ENCODE results near the gene CXorf65.

Gene CXorf65

GRCh38 chrX:71095555-71095980 is 11.0 kb downstream of the CXorf65 start, which contains the start of gene FOXO4:
Gene FOXO4 (plus strand): TSS chrX:71095851. CDS start chrX:71096529, 678 bp downstream.
- Histone ChIP-seq H3K9ac (ENCODE audit: low read length) (peak within 1 kb of the TSS; percentile 54), H3K9me3 (ENCODE audit: control insufficient read depth, insufficient read depth, low read depth, low read length) (no peaks in the 10 kb centered on the region; the same call in 1 of the 2 replicates), H3K36me3 (ENCODE audit: control insufficient read depth, insufficient read depth, low read length) (no peaks in the 10 kb centered on the region), H3K27me3 (ENCODE audit: control insufficient read depth, insufficient read depth, low read length) (peaks cover 32% of the 10 kb centered on the region), H3K4me1 (ENCODE audit: control insufficient read depth, insufficient read depth, low read length) (peaks cover 24% of the 10 kb centered on the region), H3K4me3 (ENCODE audit: low read depth, low read length) (peak within 1 kb of the TSS; percentile 74), H3K27ac (ENCODE audit: low read depth, low read length) (no peak within 1 kb of the TSS)

DNA sequence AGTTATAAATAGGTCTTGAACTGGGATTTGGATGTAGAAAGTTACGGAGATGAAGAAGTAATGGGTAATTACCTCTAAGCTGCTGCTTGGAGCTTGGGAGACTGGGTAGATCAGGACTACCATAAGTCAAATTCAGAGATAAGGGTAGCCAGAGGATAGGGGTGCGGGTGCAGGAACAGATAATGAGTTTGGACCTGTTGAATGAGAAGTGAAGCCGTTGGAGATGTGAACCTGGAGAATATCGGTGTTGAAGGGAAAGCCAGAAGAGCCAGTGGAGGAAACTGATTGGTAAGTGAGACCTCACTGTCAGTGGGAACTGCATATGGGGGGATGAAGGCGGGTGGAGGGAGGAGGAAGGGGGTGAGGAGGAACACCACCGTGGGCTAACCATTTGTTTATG is 11.5 kb downstream of the CXorf65 start:
- H3K9me3 ChIP-seq (ENCODE audit: control insufficient read depth, insufficient read depth, low read depth, low read length) = no peaks in the 10 kb centered on the region; the same call in 1 of the 2 replicates
- H3K4me1 ChIP-seq (ENCODE audit: control insufficient read depth, insufficient read depth, low read length) = peaks cover 21% of the 10 kb centered on the region
- H3K27me3 ChIP-seq (ENCODE audit: control insufficient read depth, insufficient read depth, low read length) = peaks cover 26% of the 10 kb centered on the region
- peak overlapping the region; percentile 74 for H3K4me3 ChIP-seq (ENCODE audit: low read depth, low read length)
- H3K9ac ChIP-seq (ENCODE audit: low read length) = peak overlapping the region; percentile 54
- no peak overlapping the region for H3K27ac ChIP-seq (ENCODE audit: low read depth, low read length)
- H3K36me3 ChIP-seq (ENCODE audit: control insufficient read depth, insufficient read depth, low read length) = no peaks in the 10 kb centered on the region

GRCh38 chrX:71091263-71091662 is 15.3 kb downstream of the CXorf65 start:
- Histone ChIP-seq H3K27ac (ENCODE audit: low read depth, low read length) (no peak overlapping the region), H3K27me3 (ENCODE audit: control insufficient read depth, insufficient read depth, low read length) (peaks cover under 1% of the 10 kb centered on the region; the same call in 1 of the 2 replicates), H3K9me3 (ENCODE audit: control insufficient read depth, insufficient read depth, low read depth, low read length) (no peaks in the 10 kb centered on the region; the same call in 1 of the 2 replicates)

DNA sequence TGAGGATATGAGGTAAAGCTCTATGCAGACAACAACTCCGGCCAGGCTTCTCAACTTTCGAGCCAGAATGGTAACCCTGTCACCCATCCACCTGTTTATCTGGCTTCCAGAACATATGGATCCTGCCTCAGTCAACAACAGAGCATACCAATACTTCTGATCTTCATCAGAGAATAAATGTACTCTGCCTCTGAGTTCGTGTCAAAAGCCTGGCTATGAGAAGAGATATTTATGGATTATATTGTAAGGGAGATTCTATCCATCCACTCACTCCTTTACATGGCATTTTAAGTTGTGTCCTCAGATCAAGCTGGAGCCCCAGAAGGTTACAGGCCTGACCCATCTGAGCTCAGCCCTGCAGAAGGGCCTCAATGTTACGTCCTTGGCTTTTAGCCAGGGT is 20.6 kb downstream of the CXorf65 start:
- H3K9ac ChIP-seq (ENCODE audit: low read length) = no peak overlapping the region
- no peaks in the 10 kb centered on the region; the same call in 1 of the 2 replicates for H3K9me3 ChIP-seq (ENCODE audit: control insufficient read depth, insufficient read depth, low read depth, low read length)

More at GRCh38 chrX:71091263-71091662, 15.3 kb downstream of the CXorf65 start:
- Histone ChIP-seq H3K9ac (ENCODE audit: low read length) (no peak overlapping the region), H3K4me3 (ENCODE audit: low read depth, low read length) (no peak overlapping the region), H3K36me3 (ENCODE audit: control insufficient read depth, insufficient read depth, low read length) (no peaks in the 10 kb centered on the region), H3K4me1 (ENCODE audit: control insufficient read depth, insufficient read depth, low read length) (peaks cover 3% of the 10 kb centered on the region; the same call in 1 of the 2 replicates)

DNA sequence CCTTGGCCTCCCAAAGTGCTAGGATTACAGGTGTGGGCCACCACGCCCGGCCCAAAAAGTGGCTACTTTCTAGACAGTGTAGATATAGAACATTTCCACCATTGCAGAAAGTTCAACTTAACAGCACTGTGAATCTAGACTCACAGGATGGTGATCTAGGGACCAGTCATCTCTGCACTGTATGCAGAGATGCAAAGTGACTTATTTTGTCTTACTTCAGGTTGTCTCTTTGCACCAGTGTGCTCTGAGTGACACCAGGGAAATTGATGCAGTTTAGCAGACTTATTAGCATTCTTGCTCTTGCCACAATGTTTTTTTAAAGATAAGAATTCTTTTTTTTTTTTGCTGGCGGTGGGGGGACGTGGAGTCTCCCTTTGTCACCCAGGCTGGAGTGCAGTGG is 23.7 kb downstream of the CXorf65 start:
- no peaks in the 10 kb centered on the region for H3K4me1 ChIP-seq (ENCODE audit: control insufficient read depth, insufficient read depth, low read length)

More for the DNA sequence above, 20.6 kb downstream of the CXorf65 start:
- Histone ChIP-seq H3K4me1 (ENCODE audit: control insufficient read depth, insufficient read depth, low read length) (no peaks in the 10 kb centered on the region), H3K36me3 (ENCODE audit: control insufficient read depth, insufficient read depth, low read length) (no peaks in the 10 kb centered on the region), H3K27ac (ENCODE audit: low read depth, low read length) (no peak overlapping the region), H3K4me3 (ENCODE audit: low read depth, low read length) (no peak overlapping the region), H3K27me3 (ENCODE audit: control insufficient read depth, insufficient read depth, low read length) (no peaks in the 10 kb centered on the region)

GRCh38 chrX:71082124-71082647 is 24.4 kb downstream of the CXorf65 start:
- Histone ChIP-seq H3K9me3 (ENCODE audit: control insufficient read depth, insufficient read depth, low read depth, low read length) (peaks cover 2% of the 10 kb centered on the region; the same call in 1 of the 2 replicates), H3K27me3 (ENCODE audit: control insufficient read depth, insufficient read depth, low read length) (no peaks in the 10 kb centered on the region), H3K4me1 (ENCODE audit: control insufficient read depth, insufficient read depth, low read length) (no peaks in the 10 kb centered on the region), H3K36me3 (ENCODE audit: control insufficient read depth, insufficient read depth, low read length) (no peaks in the 10 kb centered on the region), H3K4me3 (ENCODE audit: low read depth, low read length) (no peak overlapping the region), H3K27ac (ENCODE audit: low read depth, low read length) (no peak overlapping the region), H3K9ac (ENCODE audit: low read length) (no peak overlapping the region)

More for the DNA sequence above, 23.7 kb downstream of the CXorf65 start:
- H3K4me3 ChIP-seq (ENCODE audit: low read depth, low read length) = no peak overlapping the region
- H3K36me3 ChIP-seq (ENCODE audit: control insufficient read depth, insufficient read depth, low read length) = no peaks in the 10 kb centered on the region
- no peak overlapping the region for H3K9ac ChIP-seq (ENCODE audit: low read length)
- no peak overlapping the region for H3K27ac ChIP-seq (ENCODE audit: low read depth, low read length)
- H3K27me3 ChIP-seq (ENCODE audit: control insufficient read depth, insufficient read depth, low read length) = no peaks in the 10 kb centered on the region
- peaks cover 2% of the 10 kb centered on the region; the same call in 1 of the 2 replicates for H3K9me3 ChIP-seq (ENCODE audit: control insufficient read depth, insufficient read depth, low read depth, low read length)

DNA sequence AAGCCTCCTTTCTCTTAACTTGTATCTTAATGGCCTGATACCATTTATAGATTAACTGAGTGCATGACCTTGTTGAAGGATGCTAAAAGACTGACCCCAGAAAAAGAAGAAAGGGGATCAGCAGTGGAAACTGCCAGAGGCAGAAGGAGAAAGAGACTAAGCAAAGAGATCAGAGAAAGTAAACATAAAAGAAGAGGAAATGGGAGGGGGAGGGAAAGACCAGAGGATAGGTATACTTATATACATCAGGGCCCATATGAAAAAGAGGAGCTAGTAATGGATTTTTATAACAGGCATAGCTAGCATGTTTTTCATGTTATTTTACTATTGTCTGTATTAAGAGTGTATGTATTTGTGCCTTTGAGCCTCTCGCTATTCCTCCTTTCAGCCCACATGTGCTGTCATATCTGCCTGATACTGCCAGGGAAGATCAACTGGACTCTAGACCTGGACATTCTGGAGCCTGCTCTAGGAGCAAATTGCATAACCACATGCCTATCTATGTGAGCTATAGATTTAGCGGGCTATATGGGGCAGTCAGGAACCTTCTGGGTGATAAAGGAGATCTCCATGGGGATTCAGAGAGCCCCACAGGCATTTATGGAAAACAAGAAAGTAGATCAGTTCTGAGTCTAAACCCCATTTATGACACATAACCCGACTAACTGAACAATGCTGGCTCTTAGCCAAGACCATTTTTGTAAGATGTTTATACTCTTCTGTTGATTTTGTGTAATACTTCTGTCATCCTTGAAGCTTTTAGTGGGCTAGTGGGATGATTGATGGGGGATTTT is 25.0 kb downstream of the CXorf65 start:
- H3K4me1 ChIP-seq (ENCODE audit: control insufficient read depth, insufficient read depth, low read length) = no peaks in the 10 kb centered on the region
- H3K27me3 ChIP-seq (ENCODE audit: control insufficient read depth, insufficient read depth, low read length) = no peaks in the 10 kb centered on the region
- H3K9me3 ChIP-seq (ENCODE audit: control insufficient read depth, insufficient read depth, low read depth, low read length) = peaks cover 2% of the 10 kb centered on the region; the same call in 1 of the 2 replicates
- H3K4me3 ChIP-seq (ENCODE audit: low read depth, low read length) = no peak overlapping the region
- no peaks in the 10 kb centered on the region for H3K36me3 ChIP-seq (ENCODE audit: control insufficient read depth, insufficient read depth, low read length)
- no peak overlapping the region for H3K27ac ChIP-seq (ENCODE audit: low read depth, low read length)
- H3K9ac ChIP-seq (ENCODE audit: low read length) = no peak overlapping the region

GRCh38 chrX:71070531-71070930 is 36.0 kb downstream of the CXorf65 start:
- Histone ChIP-seq H3K4me1 (ENCODE audit: control insufficient read depth, insufficient read depth, low read length) (no peaks in the 10 kb centered on the region), H3K9me3 (ENCODE audit: control insufficient read depth, insufficient read depth, low read depth, low read length) (peaks cover 2% of the 10 kb centered on the region; the same call in 1 of the 2 replicates), H3K27ac (ENCODE audit: low read depth, low read length) (no peak overlapping the region), H3K36me3 (ENCODE audit: control insufficient read depth, insufficient read depth, low read length) (no peaks in the 10 kb centered on the region; the same call in 1 of the 2 replicates), H3K9ac (ENCODE audit: low read length) (no peak overlapping the region), H3K4me3 (ENCODE audit: low read depth, low read length) (no peak overlapping the region), H3K27me3 (ENCODE audit: control insufficient read depth, insufficient read depth, low read length) (no peaks in the 10 kb centered on the region)

DNA sequence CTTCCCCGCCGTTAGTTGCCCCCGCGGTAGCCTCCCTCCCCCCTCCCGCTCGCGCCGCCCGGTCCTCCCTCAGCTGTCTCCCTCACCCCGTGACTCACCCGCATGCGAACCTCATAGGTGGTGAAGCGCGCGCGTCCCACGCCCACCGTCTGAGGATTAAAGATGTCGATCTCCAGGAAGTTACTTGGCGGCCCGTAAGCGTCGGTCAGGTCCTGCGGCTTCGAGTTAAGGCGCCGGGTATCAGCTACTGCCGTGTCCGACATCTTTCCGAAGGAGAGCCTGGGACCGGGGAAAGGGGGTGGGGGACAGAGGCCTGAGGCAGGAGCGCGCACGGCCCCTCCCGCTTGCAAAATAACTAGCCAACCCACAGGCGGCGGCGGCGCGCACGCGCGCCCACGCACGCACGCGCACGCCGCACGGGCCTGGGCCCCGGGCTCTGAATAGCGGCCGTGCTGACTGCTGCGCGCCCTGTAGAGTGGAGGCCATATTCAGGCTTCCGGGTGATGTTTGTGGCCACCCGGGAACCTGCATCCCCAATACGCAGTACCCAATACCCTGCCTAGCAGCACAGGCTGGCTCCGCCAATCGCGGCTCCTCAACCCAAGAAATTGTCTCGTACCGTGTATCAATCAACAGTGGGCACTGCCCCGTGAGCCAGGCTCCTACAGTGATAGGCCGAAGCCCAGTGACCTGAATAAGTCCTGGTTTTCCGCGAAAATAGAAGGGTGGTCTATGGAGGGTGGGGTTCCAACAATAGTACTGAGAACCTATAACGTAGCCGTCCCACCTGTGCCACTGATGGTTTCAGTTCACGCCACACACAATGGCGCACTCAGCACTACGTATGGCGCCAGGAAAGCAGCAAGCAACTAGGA is 38.3 kb downstream of the CXorf65 start, which contains the start of gene SNX12:
SNX12 (minus strand) TSS at position 291 of the 875 bp plus-strand sequence; CDS start at position 263, 28 bp downstream.
- Histone ChIP-seq H3K9me3 (ENCODE audit: control insufficient read depth, insufficient read depth, low read depth, low read length) (peaks cover 2% of the 10 kb centered on the region; the same call in 1 of the 2 replicates), H3K4me3 (ENCODE audit: low read depth, low read length) (peak within 1 kb of the TSS; percentile 95), H3K4me1 (ENCODE audit: control insufficient read depth, insufficient read depth, low read length) (no peaks in the 10 kb centered on the region), H3K9ac (ENCODE audit: low read length) (peak within 1 kb of the TSS; percentile 80), H3K27me3 (ENCODE audit: control insufficient read depth, insufficient read depth, low read length) (no peaks in the 10 kb centered on the region), H3K27ac (ENCODE audit: low read depth, low read length) (no peak within 1 kb of the TSS; the same call in 1 of the 2 replicates), H3K36me3 (ENCODE audit: control insufficient read depth, insufficient read depth, low read length) (no peaks in the 10 kb centered on the region; the same call in 1 of the 2 replicates)

DNA sequence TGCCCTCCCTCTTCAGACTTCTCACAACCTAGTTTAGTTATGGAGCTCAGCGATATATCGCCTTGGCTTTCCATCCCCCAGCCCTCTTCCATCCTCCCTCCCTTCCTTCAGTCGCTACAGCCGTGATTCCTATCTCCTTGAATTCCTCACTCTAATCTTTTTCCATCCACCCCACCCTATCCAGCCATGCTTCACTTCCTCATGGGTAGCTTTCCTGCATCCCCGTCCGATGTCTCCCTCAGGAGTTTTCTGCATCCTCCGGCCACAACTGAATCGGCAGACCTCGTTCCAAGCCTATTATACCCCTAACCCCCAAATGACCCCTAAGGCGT is 38.9 kb downstream of the CXorf65 start:
- peak overlapping the region; percentile 80 for H3K9ac ChIP-seq (ENCODE audit: low read length)
- no peaks in the 10 kb centered on the region for H3K27me3 ChIP-seq (ENCODE audit: control insufficient read depth, insufficient read depth, low read length)
- no peak overlapping the region; the same call in 1 of the 2 replicates for H3K27ac ChIP-seq (ENCODE audit: low read depth, low read length)
- H3K36me3 ChIP-seq (ENCODE audit: control insufficient read depth, insufficient read depth, low read length) = peaks cover 4% of the 10 kb centered on the region
- no peaks in the 10 kb centered on the region for H3K4me1 ChIP-seq (ENCODE audit: control insufficient read depth, insufficient read depth, low read length)
- peaks cover 2% of the 10 kb centered on the region; the same call in 1 of the 2 replicates for H3K9me3 ChIP-seq (ENCODE audit: control insufficient read depth, insufficient read depth, low read depth, low read length)
- H3K4me3 ChIP-seq (ENCODE audit: low read depth, low read length) = peak overlapping the region; percentile 95
